HepG2 (cell line): Measurements from ENCODE around the gene WDR7. TPM values are rescaled to one million over a fixed set of nuclear protein-coding genes. Genes with fewer than 3 reads are reported as not detected.

Experiments used
- ATAC-seq: fragments of 200-7000 bp; cut with Tn5 transposase; 3 replicates; pipeline ENCODE4 v1.9.1; 2020; ENCODE audit warnings: mild to moderate bottlenecking, moderate library complexity
- BruUV-seq: library from RNA; stranded (reverse); fragments of 400-500 nt; replicated peaks from 2 replicates; lab custom pipeline; 2021; lab: Mats Ljungman, UMichigan
- CTCF ChIA-PET: fragments of 300-600 bp; formaldehyde crosslinking; extraction: SDS; loops from one replicate; lab custom pipeline; 2021; ENCODE audit warnings: low total read pairs, inconsistent platforms, low intra/inter-chr PET ratio; lab: Yijun Ruan, JAX
- POLR2A ChIA-PET: fragments of 350-600 bp; sonication (Branson Sonifier 250); formaldehyde crosslinking; loops from one replicate; lab custom pipeline; 2020; ENCODE audit warnings: antibody characterized with exemption, inconsistent platforms; lab: Yijun Ruan, JAX
- DNase-seq: peaks from one replicate; pipeline ENCODE4 v3.0.0-alpha.2; 2015; ENCODE audit warnings: low spot score
- FAIRE-seq: peaks from 3 replicates; lab custom pipeline; 2011; peaks lifted over from hg19 to GRCh38; lab: Jason Lieb, UNC
- H2AFZ ChIP-seq: one replicate; pipeline ENCODE4 v1.6.1; 2011; ENCODE audit warnings: low read length, inconsistent platforms
- H3K27ac ChIP-seq: fragments of 300-600 bp; 3 replicates; pipeline ENCODE4 v1.8.0; 2011; ENCODE audit warnings: mixed run types, mild to moderate bottlenecking, mixed read lengths, low read length, inconsistent platforms; ENCODE audit not compliant: insufficient read depth; ENCODE audit errors: extremely low read length
- H3K27me3 ChIP-seq, 2 experiments: fragments of 200-600 bp in 1 of 2; 2 replicates in 1 of 2; 3 replicates in 1 of 2; pipeline versions ENCODE4 v1.6.0 to v1.8.0; 2011; ENCODE audit warnings: low read length in 2 of 2, mild to moderate bottlenecking in 2 of 2, moderate library complexity in 2 of 2, inconsistent platforms in 1 of 2; ENCODE audit not compliant: insufficient read depth in 2 of 2, control insufficient read depth in 1 of 2
- H3K36me3 ChIP-seq, 2 experiments: fragments of 200-600 bp in 1 of 2; replicated peaks in 1 of 2; 2 replicates in 1 of 2; 3 replicates in 1 of 2; pipeline versions ENCODE4 v1.5.1 to v1.8.0; 2011; ENCODE audit warnings: low read length in 2 of 2, inconsistent platforms in 1 of 2; ENCODE audit not compliant: insufficient read depth in 2 of 2, control insufficient read depth in 1 of 2
- H3K4me1 ChIP-seq: 2 replicates; pipeline ENCODE4 v1.5.1; 2012; ENCODE audit warnings: low read length, inconsistent platforms; ENCODE audit not compliant: insufficient read depth
- H3K4me2 ChIP-seq: 2 replicates; pipeline ENCODE4 v1.6.0; 2011; ENCODE audit warnings: low read depth, low read length, inconsistent platforms
- H3K4me3 ChIP-seq, 3 experiments: fragments of 200-600 bp in 1 of 3; sonication (generic), shearing (Covaris generic) in 1 of 3; replicated peaks in 1 of 3; 2 replicates each; pipeline ENCODE4 v1.5.1; 2011 to 2016; ENCODE audit warnings: low read length in 3 of 3, inconsistent platforms in 2 of 3, low read depth in 2 of 3, mild to moderate bottlenecking in 2 of 3, control low read depth in 1 of 3, mixed read lengths in 1 of 3; ENCODE audit not compliant: insufficient read depth in 1 of 3
- H3K79me2 ChIP-seq: one replicate; pipeline ENCODE4 v1.6.1; 2011; ENCODE audit warnings: low read length, inconsistent platforms; ENCODE audit not compliant: insufficient read depth
- H3K9ac ChIP-seq: 2 replicates; pipeline ENCODE4 v1.6.0; 2011; ENCODE audit warnings: mild to moderate bottlenecking, low read depth, low read length, inconsistent platforms; ENCODE audit not compliant: insufficient read depth
- H3K9me3 ChIP-seq: 2 replicates; pipeline ENCODE4 v1.5.1; 2012; ENCODE audit warnings: mild to moderate bottlenecking, low read length
- H4K20me1 ChIP-seq: 2 replicates; pipeline ENCODE4 v1.6.0; 2011; ENCODE audit warnings: inconsistent platforms, mild to moderate bottlenecking, low read length, moderate library complexity; ENCODE audit not compliant: insufficient read depth
- CENPBD1 ChIP-seq: sonication (generic); formaldehyde crosslinking; IDR thresholded peaks from 2 replicates; pipeline ENCODE4 v1.8.0; 2022; ENCODE audit warnings: missing genetic modification reagents, low read depth, mild to moderate bottlenecking, borderline replicate concordance
- CSRNP1 ChIP-seq: sonication (generic); formaldehyde crosslinking; IDR thresholded peaks from 2 replicates; pipeline ENCODE4 v1.8.1; 2023; ENCODE audit warnings: mild to moderate bottlenecking, missing genetic modification reagents
- DR1 ChIP-seq: sonication (generic); formaldehyde crosslinking; IDR thresholded peaks from 2 replicates; pipeline ENCODE4 v1.8.0; 2021; ENCODE audit warnings: mild to moderate bottlenecking, missing genetic modification reagents, inconsistent platforms
- ELF3 ChIP-seq: IDR thresholded peaks from 2 replicates; pipeline ENCODE4 v1.6.1; 2016; ENCODE audit warnings: missing genetic modification reagents, missing compliant biosample characterization
- FOSL2 ChIP-seq: sonication (generic); formaldehyde crosslinking; IDR thresholded peaks from 2 replicates; pipeline ENCODE4 v1.4.0; 2020; ENCODE audit warnings: missing genetic modification reagents
- MEF2D ChIP-seq: sonication (generic); formaldehyde crosslinking; IDR thresholded peaks from 2 replicates; pipeline ENCODE4 v1.5.1; 2020; ENCODE audit warnings: mild to moderate bottlenecking, missing genetic modification reagents
- MIER3 ChIP-seq: IDR thresholded peaks from 2 replicates; pipeline ENCODE4 v1.6.1; 2016; ENCODE audit warnings: missing compliant biosample characterization, borderline replicate concordance
- SMYD3 ChIP-seq: sonication (generic); formaldehyde crosslinking; IDR thresholded peaks from 2 replicates; pipeline ENCODE4 v1.8.1; 2023; ENCODE audit warnings: mild to moderate bottlenecking, missing genetic modification reagents
- SPEN ChIP-seq: sonication (generic); formaldehyde crosslinking; IDR thresholded peaks from 2 replicates; pipeline ENCODE4 v1.5.1; 2020; ENCODE audit warnings: low read depth, mild to moderate bottlenecking, missing genetic modification reagents
- ZNF282 ChIP-seq: fragments of 450-650 bp; IDR thresholded peaks from 2 replicates; pipeline ENCODE4 v1.6.1; 2018; ENCODE audit not compliant: partially characterized antibody
- ZNF34 ChIP-seq: sonication (generic); formaldehyde crosslinking; IDR thresholded peaks from 2 replicates; pipeline ENCODE4 v1.4.0; 2020; ENCODE audit warnings: mild to moderate bottlenecking, missing genetic modification reagents, borderline replicate concordance
- ZNF44 ChIP-seq: sonication (generic); formaldehyde crosslinking; IDR thresholded peaks from 2 replicates; pipeline ENCODE4 v1.5.1; 2020; ENCODE audit warnings: mild to moderate bottlenecking, missing genetic modification reagents
- ZNF615 ChIP-seq: sonication (generic); formaldehyde crosslinking; IDR thresholded peaks from 2 replicates; pipeline ENCODE4 v1.5.0; 2020; ENCODE audit warnings: mild to moderate bottlenecking, missing genetic modification reagents, borderline replicate concordance
- ZNF619 ChIP-seq: sonication (generic); formaldehyde crosslinking; IDR thresholded peaks from 2 replicates; pipeline ENCODE4 v1.4.0; 2020; ENCODE audit warnings: mild to moderate bottlenecking, missing genetic modification reagents
- ZNF784 ChIP-seq: sonication (generic); formaldehyde crosslinking; IDR thresholded peaks from 2 replicates; pipeline ENCODE4 v1.5.1; 2020; ENCODE audit warnings: missing genetic modification reagents, mild to moderate bottlenecking, borderline replicate concordance
- WGBS: methylation state at CpG from one replicate; pipeline ENCODE4 v1.1.6; 2017; ENCODE audit warnings: low lambda C conversion rate; 5-methylcytosine and 5-hydroxymethylcytosine counted together
- in situ Hi-C: cut with HindIII; loops from 2 replicates; pipeline ENCODE4 v1.10.0; 2017; ENCODE audit warnings: low pct_unique_long_range_greater_than_20kb; ENCODE audit not compliant: extremely low pct_ligation_motif_present
- intact Hi-C: fragments of 100-400 bp; cut with micrococcal nuclease; formaldehyde crosslinking; loops from one replicate; pipeline ENCODE4 v1.10.0; 2022; ENCODE audit not compliant: unreplicated experiment
- polyA plus RNA-seq, 8 experiments: library from polyadenylated mRNA; depleted of rRNA in 3 of 8; stranded (reverse) in 7 of 8; unstranded in 1 of 8; fragments of >200 nt; fragmentation: Illumina TruSeq in 4 of 8; extraction: Trizol in 4 of 8; gene quantifications; 2 replicates each; pipeline versions ENCODE4 v1.2.1 to v1.2.3, GENCODE V29; 2011 to 2016; ENCODE audit warnings: low read depth in 4 of 8, missing spikeins in 1 of 8, mixed read lengths in 1 of 8; ENCODE audit not compliant: insufficient read depth in 1 of 8
- total RNA-seq, 5 experiments: library from RNA; depleted of rRNA; stranded (reverse); fragments of >200 nt; fragmentation: Illumina TruSeq; extraction: Trizol; gene quantifications; 2 replicates each; pipeline ENCODE4 v1.2.3, GENCODE V29; 2016; ENCODE audit warnings: low read depth in 1 of 5

The WDR7 gene
- total and polyA plus RNA-seq, 2 of the 13 experiments (the other 11 are each of a cell fraction or from before 2014, with no cell fraction given) = 2.0 to 7.8 TPM

GRCh38 chr18:56952026-56952425 lies 300.9 kb downstream of the WDR7 start:
- FAIRE-seq = no peak
- 83% methylated on average over 6 of the region's 6 CpGs for WGBS
- no peaks in the 10 kb centered on the region for H3K27me3 ChIP-seq
- DNase-seq = no peak
- no peak overlapping the region for H3K27ac ChIP-seq
- no peak overlapping the region for H3K9ac ChIP-seq
- BruUV-seq = no TSS peak
- no peaks in the 10 kb centered on the region for H4K20me1 ChIP-seq
- intact Hi-C loops (no loop called here), in situ Hi-C loops (no loop called here)
- ChIA-PET POLR2A (no interaction called here), CTCF (no interaction called here)
- H3K36me3 ChIP-seq = no peaks in the 10 kb centered on the region
- no peaks in the 10 kb centered on the region for H3K9me3 ChIP-seq
- H2AFZ ChIP-seq = no peak overlapping the region
- H3K79me2 ChIP-seq = no peaks in the 10 kb centered on the region
- ATAC-seq = no peak
- no peak overlapping the region for H3K4me3 ChIP-seq
- TF ChIP-seq CSRNP1 (CRISPR knock-in tag) (no peak), CENPBD1 (CRISPR knock-in tag) (no peak), SPEN (CRISPR knock-in tag) (no peak), ZNF615 (no peak), DR1 (no peak), MIER3 (CRISPR knock-in tag) (no peak), FOSL2 (CRISPR knock-in tag) (no peak), ZNF44 (no peak), ZNF282 (no peak), ELF3 (CRISPR knock-in tag) (no peak), ZNF784 (CRISPR knock-in tag) (no peak), MEF2D (CRISPR knock-in tag) (no peak), ZNF619 (CRISPR knock-in tag) (no peak), ZNF34 (no peak), SMYD3 (CRISPR knock-in tag) (no peak)
- H3K4me1 ChIP-seq = no peaks in the 10 kb centered on the region
- no peak overlapping the region for H3K4me2 ChIP-seq
